ENCODE results near the gene NACC2.
"Not testable (repeated sequence)": the region's sequence is repeated elsewhere in the genome, so short reads cannot be mapped to it uniquely, and the experiment has no call there.

The NACC2 gene

GRCh38 chr9:136081113-136081825 is 13.8 kb downstream of the NACC2 start:
- DNase-seq (ENCODE audit: low read depth in 2 of 2), result no peak

- DNase-seq (ENCODE audit: low read depth in 2 of 2), result no peak
Observed at GRCh38 chr9:136080716-136081112, 14.4 kb downstream of the NACC2 start.

GRCh38 chr9:136079916-136080246 is 15.2 kb downstream of the NACC2 start:
- DNase-seq (ENCODE audit: low read depth in 2 of 2), result no peak

- DNase-seq (ENCODE audit: low read depth in 2 of 2), result no peak
Observed at GRCh38 chr9:136079211-136079915, 15.7 kb downstream of the NACC2 start.

- DNase-seq (ENCODE audit: low read depth in 2 of 2), result no peak
Observed at GRCh38 chr9:136078498-136079011, 16.5 kb downstream of the NACC2 start.

GRCh38 chr9:136078024-136078423 is 17.1 kb downstream of the NACC2 start:
- DNase-seq (ENCODE audit: low read depth in 2 of 2), result no peak

- DNase-seq (ENCODE audit: low read depth in 2 of 2), result no peak
Observed at GRCh38 chr9:136077491-136077890, 17.6 kb downstream of the NACC2 start.

- no peak for DNase-seq (ENCODE audit: low read depth in 2 of 2)
Observed at GRCh38 chr9:136075881-136076678, 19.0 kb downstream of the NACC2 start.

- DNase-seq (ENCODE audit: low read depth in 2 of 2), result no peak
Observed at GRCh38 chr9:136075134-136075841, 19.8 kb downstream of the NACC2 start.

GRCh38 chr9:136074706-136075105 is 20.4 kb downstream of the NACC2 start:
- DNase-seq (ENCODE audit: low read depth in 2 of 2), result no peak

- DNase-seq (ENCODE audit: low read depth in 2 of 2), result no peak
Observed at GRCh38 chr9:136062657-136063439, 32.2 kb downstream of the NACC2 start.

GRCh38 chr9:136061916-136062315 is 33.2 kb downstream of the NACC2 start:
- DNase-seq (ENCODE audit: low read depth in 2 of 2), result not testable (repeated sequence)

GRCh38 chr9:136061405-136061804 is 33.7 kb downstream of the NACC2 start:
- no peak for DNase-seq (ENCODE audit: low read depth in 2 of 2)

- no peak for DNase-seq (ENCODE audit: low read depth in 2 of 2)
Observed at GRCh38 chr9:136060671-136061371, 34.3 kb downstream of the NACC2 start.

GRCh38 chr9:136059851-136060670 is 35.0 kb downstream of the NACC2 start:
- no peak for DNase-seq (ENCODE audit: low read depth in 2 of 2)

- DNase-seq (ENCODE audit: low read depth in 2 of 2), result no peak
Observed at GRCh38 chr9:136059321-136059791, 35.7 kb downstream of the NACC2 start.

- DNase-seq (ENCODE audit: low read depth in 2 of 2), result no peak
Observed at GRCh38 chr9:136058801-136059302, 36.2 kb downstream of the NACC2 start.

- no peak for DNase-seq (ENCODE audit: low read depth in 2 of 2)
Observed at GRCh38 chr9:136058084-136058483, 37.0 kb downstream of the NACC2 start.

Measured in activated CD8-positive, alpha-beta memory T cell treated with anti-CD3 and anti-CD28 coated beads for 4 hours (primary cell).